Measurements from ENCODE around the gene FASLG.

GRCh38 chr1:172682812-172683211 is 23.9 kb downstream of the FASLG start:
- no peak for TF ChIP-seq CTCF (conservative IDR thresholded peaks at IDR 0.05; ENCODE audit: low read depth, low read length)
- TF ChIP-seq EZH2 (IDR thresholded peaks at IDR 0.05; ENCODE audit: borderline replicate concordance, low read depth, low read length, poor library complexity, severe bottlenecking), result no peak
